Measurements from ENCODE around the gene TENM3.

The TENM3 gene

DNA sequence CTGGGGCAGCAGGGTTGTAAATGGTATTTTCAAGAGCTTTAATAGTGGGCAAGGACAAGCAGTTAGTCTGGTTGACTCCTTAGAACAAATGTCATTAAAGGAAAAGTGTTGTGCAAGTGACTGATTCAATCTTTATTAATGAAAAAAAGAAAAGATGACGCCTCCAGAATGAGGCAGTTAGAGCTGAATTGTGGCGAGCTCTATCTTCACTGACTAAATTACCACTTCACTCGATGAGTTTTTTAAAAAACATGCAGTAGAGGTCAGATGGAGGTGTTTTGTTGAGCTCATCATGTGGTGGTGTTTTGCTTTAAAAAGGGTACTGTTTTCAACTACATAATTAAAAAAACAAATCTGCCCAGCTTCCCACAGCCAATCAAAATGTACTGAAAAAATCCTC, 28.1 kb upstream of the TENM3 start:
- Mint-ChIP-seq H3K4me3 (no peak overlapping the region), H3K27ac (no peak overlapping the region), H3K9me3 (peaks cover 5 to 9% of the 10 kb centered on the region in 2 donors), H3K4me1 (ENCODE audit: low read depth in 2 of 2) (no peaks in the 10 kb centered on the region), H3K36me3 (ENCODE audit: insufficient read depth) (peaks cover 4% of the 10 kb centered on the region), H3K27me3 (peaks cover 0 to 3% of the 10 kb centered on the region in 2 donors)
- DNase-seq: no peak
- ATAC-seq (replicated peaks): no peak

DNA sequence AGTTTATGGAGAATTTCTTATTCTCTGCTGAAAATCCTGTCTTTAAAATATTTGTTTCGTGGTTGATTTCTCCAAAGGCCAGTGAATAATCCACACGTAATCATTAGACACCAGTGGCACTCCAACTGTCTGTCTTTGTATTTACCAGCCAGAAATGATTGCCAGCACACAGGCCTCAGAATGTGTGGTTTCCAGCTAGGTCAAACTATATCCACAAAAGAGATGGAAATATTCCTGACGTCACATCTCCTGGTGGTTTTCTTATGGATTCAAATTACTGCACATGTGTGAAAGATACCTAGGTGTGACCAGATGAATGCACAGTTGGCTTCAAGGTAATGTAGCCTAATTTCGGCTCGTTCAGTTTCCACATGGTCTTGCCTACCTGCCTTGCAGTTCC, 27.2 kb upstream of the TENM3 start:
- H3K36me3 Mint-ChIP-seq (ENCODE audit: insufficient read depth): no peaks in the 10 kb centered on the region
- no peak overlapping the region for H3K4me3 Mint-ChIP-seq
- no peaks in the 10 kb centered on the region for H3K27me3 Mint-ChIP-seq
- no peak for DNase-seq
- ATAC-seq (replicated peaks): no peak
- no peak overlapping the region for H3K27ac Mint-ChIP-seq
- no peaks in the 10 kb centered on the region for H3K4me1 Mint-ChIP-seq (ENCODE audit: low read depth in 2 of 2)
- H3K9me3 Mint-ChIP-seq: peaks cover under 1 to 2% of the 10 kb centered on the region in 2 donors

DNA sequence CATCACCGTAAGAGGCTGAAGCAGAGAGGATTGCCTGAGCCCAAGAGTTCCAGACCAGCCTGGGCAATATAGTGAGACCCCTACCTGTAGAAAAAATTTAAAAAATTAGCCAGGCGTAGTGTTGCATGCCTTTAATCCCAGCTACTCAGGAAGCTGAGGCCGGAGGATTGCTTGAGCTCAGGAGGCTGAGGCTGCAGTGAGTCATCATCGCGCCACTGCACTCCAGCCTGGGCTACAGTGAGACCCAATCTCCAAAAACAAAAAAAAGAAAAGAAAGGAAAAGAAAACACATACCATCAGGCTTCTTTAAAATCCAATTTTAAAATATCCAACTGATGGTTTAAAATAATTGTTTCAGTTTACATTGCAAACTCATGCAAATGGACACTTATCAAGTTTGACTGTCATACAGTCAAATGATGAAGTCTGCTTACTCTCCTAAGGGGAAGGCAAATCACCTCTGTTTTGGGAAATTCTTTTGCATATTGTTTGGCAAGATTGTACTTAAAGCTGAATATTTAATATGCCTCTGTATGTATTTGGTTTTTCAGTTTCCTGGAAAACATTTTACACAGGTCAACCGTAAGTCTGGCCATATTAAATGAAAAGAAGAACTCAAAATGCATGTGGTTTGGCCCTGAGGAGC, 23.7 kb upstream of the TENM3 start:
- no peak for ATAC-seq (replicated peaks)
- Mint-ChIP-seq H3K27me3 (no peaks in the 10 kb centered on the region), H3K27ac (no peak overlapping the region), H3K9me3 (peaks cover 0 to 1% of the 10 kb centered on the region in 2 donors), H3K4me1 (ENCODE audit: low read depth in 2 of 2) (no peaks in the 10 kb centered on the region), H3K4me3 (no peak overlapping the region), H3K36me3 (ENCODE audit: insufficient read depth) (no peaks in the 10 kb centered on the region)
- DNase-seq: no peak

DNA sequence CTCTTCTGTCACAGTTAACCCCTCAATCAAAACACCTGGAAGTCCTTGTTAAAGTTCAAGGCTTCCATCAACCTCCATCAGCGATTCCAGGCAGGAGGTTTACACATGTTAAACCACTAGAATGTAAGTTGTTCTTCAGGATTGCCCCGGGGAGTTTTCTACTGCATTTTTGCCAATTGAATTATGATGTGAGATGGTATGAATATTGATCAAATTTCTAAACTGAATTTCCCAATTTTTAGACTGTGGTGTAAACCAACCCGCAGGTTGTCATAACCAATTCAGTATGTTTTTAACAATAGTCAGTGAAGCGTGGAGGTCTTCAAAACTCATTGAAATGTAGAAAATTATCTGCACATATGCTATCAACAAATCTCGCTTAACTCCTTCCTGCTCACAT, 21.2 kb upstream of the TENM3 start:
- no peak overlapping the region for H3K4me3 Mint-ChIP-seq

DNA sequence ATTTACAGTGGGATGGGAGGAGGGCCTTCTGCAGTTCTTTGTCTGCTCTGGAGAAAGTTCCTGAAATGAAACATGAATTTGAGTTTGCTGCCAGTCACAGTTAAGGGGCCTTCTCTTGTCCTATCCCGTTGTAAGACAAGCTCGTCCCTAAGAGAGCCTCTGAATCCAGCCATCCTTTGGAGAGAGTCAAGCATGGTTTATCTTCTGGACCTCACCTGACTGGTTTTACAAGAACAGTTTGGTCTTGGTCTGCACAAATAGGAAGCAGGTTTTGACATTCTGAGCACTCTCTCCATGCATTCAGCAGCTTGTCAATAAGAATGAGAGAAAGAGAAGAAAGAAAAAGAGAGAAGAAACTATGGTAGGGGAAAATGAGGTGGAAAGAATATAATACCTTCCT, 20.4 kb upstream of the TENM3 start:
- H3K4me1 Mint-ChIP-seq (ENCODE audit: low read depth in 2 of 2): no peaks in the 10 kb centered on the region
- no peak overlapping the region for H3K4me3 Mint-ChIP-seq
- H3K36me3 Mint-ChIP-seq (ENCODE audit: insufficient read depth): no peaks in the 10 kb centered on the region
- ATAC-seq (replicated peaks) (no peak), DNase-seq (no peak)
- peaks cover 0 to 3% of the 10 kb centered on the region in 2 donors for H3K9me3 Mint-ChIP-seq
- no peak overlapping the region for H3K27ac Mint-ChIP-seq
- no peaks in the 10 kb centered on the region for H3K27me3 Mint-ChIP-seq

More for the DNA sequence above, 21.2 kb upstream of the TENM3 start:
- DNase-seq (no peak), ATAC-seq (replicated peaks) (no peak)
- peaks cover 0 to 3% of the 10 kb centered on the region in 2 donors for H3K9me3 Mint-ChIP-seq
- H3K27ac Mint-ChIP-seq: no peak overlapping the region
- no peaks in the 10 kb centered on the region for H3K27me3 Mint-ChIP-seq
- H3K36me3 Mint-ChIP-seq (ENCODE audit: insufficient read depth): no peaks in the 10 kb centered on the region
- H3K4me1 Mint-ChIP-seq (ENCODE audit: low read depth in 2 of 2): no peaks in the 10 kb centered on the region

DNA sequence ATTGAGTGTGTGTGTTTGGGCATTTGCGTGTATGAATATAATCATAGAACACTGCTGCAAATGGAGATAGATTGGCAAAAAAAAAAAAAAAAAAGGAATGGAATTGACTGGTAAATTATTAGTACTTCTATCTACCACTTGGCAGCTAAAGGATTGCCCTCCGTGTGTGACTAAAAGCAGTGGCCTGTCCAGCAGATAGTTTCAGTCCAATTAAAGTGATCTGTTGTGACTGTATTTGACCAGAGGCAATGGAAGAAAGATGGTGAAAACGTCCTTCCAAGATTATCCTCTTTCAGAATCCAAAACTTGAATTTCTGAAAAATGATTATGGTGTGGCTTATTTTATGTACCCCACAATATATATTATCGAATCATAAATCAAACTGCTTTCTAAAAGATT, 19.5 kb upstream of the TENM3 start:
- H3K27ac Mint-ChIP-seq: no peak overlapping the region
- no peaks in the 10 kb centered on the region for H3K36me3 Mint-ChIP-seq (ENCODE audit: insufficient read depth)
- no peaks in the 10 kb centered on the region for H3K27me3 Mint-ChIP-seq
- no peak overlapping the region for H3K4me3 Mint-ChIP-seq
- H3K9me3 Mint-ChIP-seq: peaks cover 0 to 3% of the 10 kb centered on the region in 2 donors
- DNase-seq (no peak), ATAC-seq (replicated peaks) (no peak)
- no peaks in the 10 kb centered on the region for H3K4me1 Mint-ChIP-seq (ENCODE audit: low read depth in 2 of 2)

DNA sequence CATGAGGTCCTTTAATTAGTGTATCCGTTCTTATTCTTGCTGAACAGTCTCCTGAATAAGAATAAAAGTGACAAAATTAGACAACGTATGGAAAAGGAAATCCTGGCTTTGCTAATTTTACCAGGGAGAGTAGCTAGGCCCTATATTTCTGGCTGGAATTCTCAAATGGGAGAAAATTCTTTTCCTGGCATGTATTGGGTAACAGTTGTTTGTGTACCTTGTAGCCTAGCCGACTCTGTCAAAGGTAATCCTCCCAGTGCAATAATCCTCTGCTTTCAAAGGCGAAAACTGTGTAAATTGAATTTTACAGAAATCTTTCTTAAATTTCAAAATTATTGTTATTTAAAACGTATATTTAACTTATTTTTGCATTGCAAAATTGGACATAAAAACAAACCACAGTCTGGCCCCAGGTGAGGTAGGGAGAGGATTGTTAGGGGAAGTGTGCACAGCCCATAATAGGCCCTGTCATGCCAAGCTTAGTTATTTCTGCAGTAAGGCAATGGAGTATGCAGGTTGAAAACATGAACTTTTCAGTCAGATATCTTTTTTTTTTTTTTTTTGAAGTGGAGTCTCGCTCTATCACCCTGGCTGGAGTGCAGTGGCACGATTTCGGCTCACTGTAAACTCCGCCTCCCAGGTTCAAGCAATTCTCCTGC, 18.9 kb upstream of the TENM3 start:
- Mint-ChIP-seq H3K4me3 (no peak overlapping the region), H3K27ac (no peak overlapping the region), H3K27me3 (no peaks in the 10 kb centered on the region), H3K4me1 (ENCODE audit: low read depth in 2 of 2) (no peaks in the 10 kb centered on the region), H3K36me3 (ENCODE audit: insufficient read depth) (no peaks in the 10 kb centered on the region), H3K9me3 (peaks cover 0 to 3% of the 10 kb centered on the region in 2 donors)
- DNase-seq (no peak), ATAC-seq (replicated peaks) (no peak)

DNA sequence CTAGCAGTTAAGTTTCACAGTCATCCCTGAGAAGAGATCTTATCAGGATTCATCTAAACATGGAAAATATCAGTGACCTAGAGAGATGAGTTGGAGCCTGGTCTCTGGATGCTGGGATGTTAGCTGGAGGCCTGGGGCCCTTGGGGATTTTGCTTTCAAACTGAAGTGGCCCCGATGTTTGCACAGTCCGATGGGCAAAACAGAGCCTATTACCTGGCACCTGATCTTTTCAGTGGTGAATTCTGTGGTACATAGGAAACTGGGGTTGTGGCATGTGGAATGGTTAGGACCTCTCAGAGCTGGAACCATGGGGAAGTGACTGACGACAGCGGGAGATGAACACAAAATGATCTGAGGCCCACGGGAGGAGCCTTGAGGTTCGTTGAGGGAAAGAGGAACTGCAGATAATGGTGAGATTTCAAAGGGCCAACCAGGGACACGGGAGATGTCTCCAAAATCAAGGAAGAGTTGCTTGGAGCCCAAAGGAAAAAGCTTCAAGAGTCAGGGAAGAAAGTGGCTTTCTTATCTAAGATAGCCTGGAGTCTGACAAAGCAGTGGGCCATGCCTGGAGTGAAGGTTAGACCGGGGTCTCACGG, 17.8 kb upstream of the TENM3 start:
- no peak overlapping the region for H3K27ac Mint-ChIP-seq
- H3K27me3 Mint-ChIP-seq: no peaks in the 10 kb centered on the region
- no peak for ATAC-seq (replicated peaks)
- no peak for DNase-seq
- no peaks in the 10 kb centered on the region for H3K36me3 Mint-ChIP-seq (ENCODE audit: insufficient read depth)
- no peaks in the 10 kb centered on the region for H3K4me1 Mint-ChIP-seq (ENCODE audit: low read depth in 2 of 2)
- peaks cover 0 to 7% of the 10 kb centered on the region in 2 donors for H3K9me3 Mint-ChIP-seq
- H3K4me3 Mint-ChIP-seq: no peak overlapping the region

DNA sequence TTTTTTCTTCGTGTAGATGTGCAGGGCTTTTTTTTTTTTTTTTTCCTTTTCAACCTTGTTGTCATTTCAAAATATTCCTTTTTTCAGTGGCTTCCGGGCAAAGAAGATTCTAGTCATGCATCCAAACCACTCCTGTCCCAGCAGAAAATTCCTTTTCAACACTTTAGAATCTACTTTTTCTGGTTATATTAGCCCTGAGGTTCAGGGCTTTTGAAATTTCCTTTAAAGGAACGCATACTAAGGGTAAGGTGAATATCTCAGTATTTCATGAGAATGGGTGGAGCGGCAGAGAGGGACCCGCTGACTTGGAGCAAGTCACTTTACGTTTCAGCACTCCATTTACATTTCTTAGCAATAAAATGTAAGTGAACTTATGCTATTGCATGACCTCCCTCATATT, 15.6 kb upstream of the TENM3 start:
- no peaks in the 10 kb centered on the region for H3K4me1 Mint-ChIP-seq (ENCODE audit: low read depth in 2 of 2)
- ATAC-seq (replicated peaks) (no peak), DNase-seq (no peak)
- H3K4me3 Mint-ChIP-seq: no peak overlapping the region
- no peaks in the 10 kb centered on the region for H3K27me3 Mint-ChIP-seq
- H3K36me3 Mint-ChIP-seq (ENCODE audit: insufficient read depth): no peaks in the 10 kb centered on the region
- peaks cover 0 to 7% of the 10 kb centered on the region in 2 donors for H3K9me3 Mint-ChIP-seq
- no peak overlapping the region for H3K27ac Mint-ChIP-seq

DNA sequence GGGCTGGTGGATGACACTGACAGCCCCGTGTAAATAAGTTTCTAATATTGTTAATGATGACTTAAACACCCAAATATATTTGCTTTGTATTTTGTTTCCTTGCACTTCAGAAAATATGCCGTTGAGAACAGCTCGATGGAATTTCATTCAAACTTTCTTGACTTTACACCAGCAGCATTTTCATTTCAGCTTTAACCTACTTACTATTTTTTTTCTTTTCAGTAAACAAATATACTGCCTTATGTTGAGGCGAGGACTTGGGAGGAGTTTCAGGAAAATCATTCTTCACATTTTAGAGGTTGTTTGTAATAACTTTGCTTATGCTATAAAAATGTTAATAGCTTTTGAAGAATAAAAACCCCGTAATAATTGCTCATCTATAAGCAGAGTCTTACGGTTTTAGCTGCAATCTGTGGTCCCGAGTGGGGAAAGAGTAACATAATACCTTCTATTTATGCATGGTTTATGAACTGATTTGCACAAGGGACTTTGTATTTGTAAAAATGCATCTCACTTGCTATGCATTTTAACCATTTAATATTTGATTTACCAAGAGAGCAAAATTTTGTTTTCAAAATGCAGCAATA, 14.1 kb upstream of the TENM3 start:
- peaks cover 0 to 7% of the 10 kb centered on the region in 2 donors for H3K9me3 Mint-ChIP-seq
- no peaks in the 10 kb centered on the region for H3K4me1 Mint-ChIP-seq (ENCODE audit: low read depth in 2 of 2)
- no peak for DNase-seq
- H3K27ac Mint-ChIP-seq: no peak overlapping the region
- H3K36me3 Mint-ChIP-seq (ENCODE audit: insufficient read depth): no peaks in the 10 kb centered on the region
- H3K27me3 Mint-ChIP-seq: no peaks in the 10 kb centered on the region
- no peak for ATAC-seq (replicated peaks)
- no peak overlapping the region for H3K4me3 Mint-ChIP-seq

DNA sequence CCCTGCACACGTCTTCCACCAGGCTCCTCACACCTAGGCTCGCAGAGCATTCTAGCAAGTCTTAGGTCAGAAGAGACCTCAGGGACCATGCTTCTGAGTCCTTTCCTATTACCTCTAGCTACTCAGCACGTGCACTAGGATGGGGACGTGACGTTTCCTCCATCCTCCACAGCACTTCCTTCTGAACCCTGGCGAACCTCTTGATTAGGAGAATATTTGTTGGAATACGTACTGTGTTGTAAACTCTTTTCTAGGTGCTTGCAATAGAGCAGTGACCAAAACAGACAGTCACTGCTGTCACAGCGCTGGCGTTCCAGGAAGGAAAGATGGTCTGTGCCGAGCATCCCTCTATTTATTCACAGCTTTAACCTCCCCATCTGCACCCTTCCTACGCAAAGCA, 12.9 kb upstream of the TENM3 start:
- Mint-ChIP-seq H3K27me3 (no peaks in the 10 kb centered on the region), H3K4me3 (no peak overlapping the region), H3K9me3 (peaks cover 0 to 7% of the 10 kb centered on the region in 2 donors), H3K36me3 (ENCODE audit: insufficient read depth) (no peaks in the 10 kb centered on the region), H3K27ac (no peak overlapping the region), H3K4me1 (ENCODE audit: low read depth in 2 of 2) (no peaks in the 10 kb centered on the region)
- no peak for DNase-seq
- no peak for ATAC-seq (replicated peaks)

DNA sequence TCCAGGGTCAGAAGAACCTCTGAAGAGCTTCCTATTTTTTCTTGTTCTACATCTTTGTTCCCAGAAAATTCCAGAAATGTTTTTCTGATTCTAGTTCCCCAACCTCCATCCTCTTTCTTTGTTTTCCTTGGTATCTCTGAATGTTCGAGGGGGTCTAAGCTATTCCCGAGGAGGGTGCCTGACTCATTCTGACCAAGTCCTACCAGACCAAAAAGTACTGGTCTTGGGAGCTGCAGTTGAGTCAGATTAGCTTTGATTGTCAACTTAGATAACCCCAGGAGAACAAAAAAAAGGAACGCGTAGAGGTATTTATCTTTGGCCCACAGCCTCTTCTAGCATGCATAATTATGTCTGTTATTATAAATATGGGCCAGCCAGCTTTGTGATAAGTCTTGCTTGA, 12.1 kb upstream of the TENM3 start:
- DNase-seq: no peak
- Mint-ChIP-seq H3K27me3 (no peaks in the 10 kb centered on the region), H3K27ac (no peak overlapping the region), H3K36me3 (ENCODE audit: insufficient read depth) (no peaks in the 10 kb centered on the region), H3K9me3 (peaks cover 0 to 5% of the 10 kb centered on the region in 2 donors), H3K4me3 (no peak overlapping the region), H3K4me1 (ENCODE audit: low read depth in 2 of 2) (no peaks in the 10 kb centered on the region)
- ATAC-seq (replicated peaks): no peak

DNA sequence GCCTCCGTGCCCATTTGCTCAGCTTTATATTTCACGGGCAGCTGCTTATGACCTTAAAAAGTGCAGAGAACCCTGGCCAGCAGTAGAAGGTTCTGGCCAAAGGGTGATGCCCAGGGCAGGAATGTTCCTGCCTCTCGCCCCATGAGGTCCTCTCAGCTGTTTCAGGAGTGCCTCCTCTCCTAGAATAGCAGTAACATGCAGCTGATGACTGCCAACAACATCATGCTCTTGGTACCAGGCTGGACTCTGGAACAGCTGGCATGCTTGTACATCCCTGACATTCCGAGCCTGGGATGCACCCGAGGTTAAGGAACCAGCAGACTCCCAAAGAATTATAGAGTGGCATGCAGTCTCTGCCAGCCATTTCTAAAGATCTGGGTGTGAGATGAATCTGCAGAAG, 11.7 kb upstream of the TENM3 start:
- Mint-ChIP-seq H3K27ac (no peak overlapping the region), H3K27me3 (no peaks in the 10 kb centered on the region), H3K4me1 (ENCODE audit: low read depth in 2 of 2) (no peaks in the 10 kb centered on the region), H3K36me3 (ENCODE audit: insufficient read depth) (no peaks in the 10 kb centered on the region), H3K4me3 (no peak overlapping the region), H3K9me3 (peaks cover 0 to 5% of the 10 kb centered on the region in 2 donors)
- ATAC-seq (replicated peaks): no peak
- DNase-seq: no peak
